Keratinocyte (primary cell): ENCODE measurements around the gene QPCTL. TPM values are rescaled to one million over a fixed set of nuclear protein-coding genes. Genes with fewer than 3 reads are reported as not detected.

ENCODE experiments used
- DNase-seq: peaks from one replicate; pipeline ENCODE4 v3.0.0-alpha.2; 2011; ENCODE audit warnings: low read depth, missing footprints, low spot score
- FAIRE-seq: peaks from 2 replicates; lab custom pipeline; 2011; peaks lifted over from hg19 to GRCh38; lab: Jason Lieb, UNC
- H2AFZ ChIP-seq: 2 replicates; pipeline ENCODE4 v1.6.0; 2012; ENCODE audit warnings: low read length, control low read depth, inconsistent platforms; ENCODE audit not compliant: control insufficient read depth
- H3K27ac ChIP-seq: 2 replicates; pipeline ENCODE4 v1.5.1; 2011; ENCODE audit warnings: low read length; ENCODE audit not compliant: control insufficient read depth, insufficient read depth
- H3K27me3 ChIP-seq: 3 replicates; pipeline ENCODE4 v1.6.0; 2011; ENCODE audit warnings: low read length; ENCODE audit not compliant: control insufficient read depth, insufficient read depth; ENCODE audit errors: extremely low read depth
- H3K36me3 ChIP-seq, 2 experiments: 2 replicates in 1 of 2; 3 replicates in 1 of 2; pipeline ENCODE4 v1.5.1; 2011; ENCODE audit warnings: low read length in 2 of 2, mild to moderate bottlenecking in 1 of 2; ENCODE audit not compliant: control insufficient read depth in 2 of 2, insufficient read depth in 2 of 2; ENCODE audit errors: extremely low read depth in 1 of 2
- H3K4me1 ChIP-seq: 3 replicates; pipeline ENCODE4 v1.5.1; 2011; ENCODE audit warnings: low read length; ENCODE audit not compliant: control insufficient read depth, insufficient read depth; ENCODE audit errors: extremely low read depth
- H3K4me2 ChIP-seq: 3 replicates; pipeline ENCODE4 v1.6.0; 2011; ENCODE audit warnings: low read depth, low read length; ENCODE audit not compliant: control insufficient read depth, insufficient read depth; ENCODE audit errors: extremely low read depth
- H3K4me3 ChIP-seq, 3 experiments: fragments of 200-600 bp in 1 of 3; sonication (generic) in 1 of 3; 2 replicates in 2 of 3; 3 replicates in 1 of 3; pipeline ENCODE4 v1.5.1; 2011 to 2016; ENCODE audit warnings: low read length in 3 of 3, mild to moderate bottlenecking in 3 of 3, control low read depth in 2 of 3, inconsistent platforms in 1 of 3, low read depth in 1 of 3, mixed read lengths in 1 of 3, mixed run types in 1 of 3, moderate library complexity in 1 of 3; ENCODE audit not compliant: control insufficient read depth in 2 of 3, insufficient read depth in 2 of 3; ENCODE audit errors: extremely low read depth in 1 of 3
- H3K79me2 ChIP-seq: 2 replicates; pipeline ENCODE4 v1.6.0; 2012; ENCODE audit warnings: low read length; ENCODE audit not compliant: control insufficient read depth, insufficient read depth
- H3K9ac ChIP-seq: 3 replicates; pipeline ENCODE4 v1.6.0; 2011; ENCODE audit warnings: low read length; ENCODE audit not compliant: control insufficient read depth, insufficient read depth; ENCODE audit errors: extremely low read depth
- H3K9me1 ChIP-seq: 3 replicates; pipeline ENCODE4 v1.6.0; 2011; ENCODE audit warnings: low read length; ENCODE audit not compliant: control insufficient read depth, insufficient read depth; ENCODE audit errors: extremely low read depth
- H3K9me3 ChIP-seq: 2 replicates; pipeline ENCODE4 v1.5.1; 2012; ENCODE audit warnings: low read depth, low read length; ENCODE audit not compliant: control insufficient read depth
- H4K20me1 ChIP-seq: 3 replicates; pipeline ENCODE4 v1.6.0; 2011; ENCODE audit warnings: low read length; ENCODE audit not compliant: control insufficient read depth, insufficient read depth; ENCODE audit errors: extremely low read depth
- CTCF ChIP-seq, 3 experiments: IDR thresholded peaks in 1 of 3; conservative IDR thresholded peaks in 1 of 3; optimal IDR thresholded peaks in 1 of 3; 2 replicates in 2 of 3; 3 replicates in 1 of 3; pipeline versions ENCODE3 to v1.5.1; 2011; ENCODE audit warnings: low read length in 3 of 3, mild to moderate bottlenecking in 3 of 3, moderate library complexity in 2 of 3, control low read depth in 1 of 3, inconsistent platforms in 1 of 3; ENCODE audit not compliant: insufficient read depth in 2 of 3; ENCODE audit errors: extremely low read depth in 1 of 3
- EZH2 ChIP-seq: IDR thresholded peaks from one replicate; pipeline ENCODE4 v1.6.1; 2012; ENCODE audit warnings: inconsistent platforms, mild to moderate bottlenecking, low read length, moderate library complexity
- dilution Hi-C: fragments of 300-500 bp; cut with MboI; formaldehyde crosslinking; loops from one replicate; pipeline ENCODE4 v1.7.0; 2020; ENCODE audit warnings: low sequenced_read_pairs; ENCODE audit not compliant: extremely low pct_ligation_motif_present
- polyA plus RNA-seq, 5 experiments: library from polyadenylated mRNA; depleted of rRNA in 3 of 5; stranded (reverse) in 3 of 5; stranded (forward) in 1 of 5; unstranded in 1 of 5; fragments of >200 nt; gene quantifications; 1 replicate in 1 of 5; 2 replicates in 3 of 5; 3 replicates in 1 of 5; pipeline versions ENCODE4 v1.2.1 to v1.2.3, GENCODE V29; 2011 to 2012; ENCODE audit warnings: missing spikeins in 2 of 5, low read depth in 1 of 5, low replicate concordance in 1 of 5

The QPCTL gene
- polyA plus RNA-seq, 1 donor (not counting 4 experiments of a cell fraction or from before 2014, with no cell fraction given): 11.9 TPM

- no peak for DNase-seq
- no peaks in the 10 kb centered on the region for H3K27me3 ChIP-seq
- H3K36me3 ChIP-seq: peaks cover 14 to 15% of the 10 kb centered on the region in 2 experiments
- no peaks in the 10 kb centered on the region for H4K20me1 ChIP-seq
- H3K27ac ChIP-seq: no peak overlapping the region
- peaks cover 6% of the 10 kb centered on the region for H3K4me1 ChIP-seq
- no peak for TF ChIP-seq CTCF (optimal IDR thresholded peaks at IDR 0.05 in 1 of 3, IDR thresholded peaks at IDR 0.05 in 1 of 3, conservative IDR thresholded peaks at IDR 0.05 in 1 of 3; ENCODE audit: extremely low read depth in 1 of 3, insufficient read depth in 2 of 3, low read length in 3 of 3)
- TF ChIP-seq EZH2: no peak
- H3K79me2 ChIP-seq: peaks cover 38% of the 10 kb centered on the region
- no peak overlapping the region for H2AFZ ChIP-seq
- H3K9me3 ChIP-seq: no peaks in the 10 kb centered on the region
- H3K4me2 ChIP-seq: no peak overlapping the region
- no peaks in the 10 kb centered on the region for H3K9me1 ChIP-seq
- dilution Hi-C loops: no loop called here
- no peak overlapping the region for H3K4me3 ChIP-seq
- H3K9ac ChIP-seq: no peak overlapping the region
- FAIRE-seq: no peak
These were observed 19.6 kb downstream of the QPCTL start for GRCh38 chr19:45711851-45712698.

DNA sequence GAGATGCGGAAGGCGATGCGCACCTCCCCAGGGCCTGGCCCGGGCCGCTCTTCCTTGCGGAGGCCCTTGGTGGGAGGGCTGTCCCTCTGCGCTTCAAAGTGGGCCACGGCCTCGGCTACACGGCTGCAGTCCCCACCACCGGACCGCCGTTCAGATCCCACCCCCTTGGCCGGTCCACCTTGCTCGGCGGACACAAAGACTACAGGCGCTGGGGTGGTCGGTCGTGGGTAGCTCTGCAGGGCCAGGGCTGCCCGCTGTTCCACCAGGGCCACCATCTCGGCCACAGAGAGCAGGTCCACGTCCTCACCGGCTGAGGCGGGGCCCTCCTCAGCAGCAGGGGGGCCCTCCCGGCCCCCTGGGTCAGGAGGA is 20.2 kb downstream of the QPCTL start:
- Histone ChIP-seq H3K27ac (no peak overlapping the region), H3K79me2 (peaks cover 38% of the 10 kb centered on the region), H3K9me3 (no peaks in the 10 kb centered on the region), H4K20me1 (no peaks in the 10 kb centered on the region), H3K4me2 (no peak overlapping the region), H3K4me1 (peaks cover 7% of the 10 kb centered on the region), H3K4me3 (no peak overlapping the region), H3K36me3 (peaks cover 14 to 15% of the 10 kb centered on the region in 2 experiments), H2AFZ (no peak overlapping the region), H3K9ac (no peak overlapping the region), H3K27me3 (no peaks in the 10 kb centered on the region), H3K9me1 (no peaks in the 10 kb centered on the region)
- TF ChIP-seq CTCF (optimal IDR thresholded peaks at IDR 0.05 in 1 of 3, IDR thresholded peaks at IDR 0.05 in 1 of 3, conservative IDR thresholded peaks at IDR 0.05 in 1 of 3; ENCODE audit: extremely low read depth in 1 of 3, insufficient read depth in 2 of 3, low read length in 3 of 3) (no peak), EZH2 (no peak)
- dilution Hi-C loops: no loop called here
- no peak for FAIRE-seq
- no peak for DNase-seq
